ENCODE data around the gene ACOX3. TPM values are rescaled to one million over a fixed set of nuclear protein-coding genes. Genes with fewer than 3 reads are reported as not detected.

ACOX3 gene
- total RNA-seq, 1 donor from 2014 or later = 34.0 TPM

- Mint-ChIP-seq H3K4me1 (ENCODE audit: unreplicated experiment) (no peaks in the 10 kb centered on the region), H3K4me3 (no peak overlapping the region), H3K27me3 (no peaks in the 10 kb centered on the region), H3K36me3 (no peaks in the 10 kb centered on the region), H3K27ac (no peak overlapping the region), H3K9me3 (peaks cover 15% of the 10 kb centered on the region)
- no peak for TF ChIP-seq CTCF (conservative IDR thresholded peaks at IDR 0.05)
- no peak for DNase-seq (ENCODE audit: extremely low spot score, unreplicated experiment)
These were observed 104.7 kb downstream of the ACOX3 start for GRCh38 chr4:8335848-8336247.

- no peaks in the 10 kb centered on the region for H3K4me1 Mint-ChIP-seq (ENCODE audit: unreplicated experiment)
- DNase-seq (ENCODE audit: extremely low spot score, unreplicated experiment) = peak; percentile 51
- no peaks in the 10 kb centered on the region for H3K27me3 Mint-ChIP-seq
- no peak overlapping the region for H3K4me3 Mint-ChIP-seq
- H3K9me3 Mint-ChIP-seq = peaks cover 15% of the 10 kb centered on the region
- no peak overlapping the region for H3K27ac Mint-ChIP-seq
- H3K36me3 Mint-ChIP-seq = no peaks in the 10 kb centered on the region
- no peak for TF ChIP-seq CTCF (conservative IDR thresholded peaks at IDR 0.05)
These were observed 105.6 kb downstream of the ACOX3 start for GRCh38 chr4:8334786-8335460.

GRCh38 chr4:8333726-8334460, 106.6 kb downstream of the ACOX3 start:
- peaks cover 15% of the 10 kb centered on the region for H3K9me3 Mint-ChIP-seq
- H3K27me3 Mint-ChIP-seq = no peaks in the 10 kb centered on the region
- no peak overlapping the region for H3K4me3 Mint-ChIP-seq
- peak; percentile 52 for DNase-seq (ENCODE audit: extremely low spot score, unreplicated experiment)
- H3K4me1 Mint-ChIP-seq (ENCODE audit: unreplicated experiment) = no peaks in the 10 kb centered on the region
- TF ChIP-seq CTCF (conservative IDR thresholded peaks at IDR 0.05) = no peak
- H3K27ac Mint-ChIP-seq = no peak overlapping the region
- no peaks in the 10 kb centered on the region for H3K36me3 Mint-ChIP-seq

GRCh38 chr4:8332891-8333331, 107.6 kb downstream of the ACOX3 start:
- no peaks in the 10 kb centered on the region for H3K4me1 Mint-ChIP-seq (ENCODE audit: unreplicated experiment)
- peaks cover 10% of the 10 kb centered on the region for H3K9me3 Mint-ChIP-seq
- no peaks in the 10 kb centered on the region for H3K27me3 Mint-ChIP-seq
- DNase-seq (ENCODE audit: extremely low spot score, unreplicated experiment) = no peak
- H3K27ac Mint-ChIP-seq = no peak overlapping the region
- no peak for TF ChIP-seq CTCF (conservative IDR thresholded peaks at IDR 0.05)
- H3K36me3 Mint-ChIP-seq = no peaks in the 10 kb centered on the region
- H3K4me3 Mint-ChIP-seq = no peak overlapping the region

- no peak overlapping the region for H3K27ac Mint-ChIP-seq
- H3K36me3 Mint-ChIP-seq = no peaks in the 10 kb centered on the region
- H3K4me1 Mint-ChIP-seq (ENCODE audit: unreplicated experiment) = no peaks in the 10 kb centered on the region
These were observed 108.3 kb downstream of the ACOX3 start for GRCh38 chr4:8332038-8332857.

More at GRCh38 chr4:8332038-8332857, 108.3 kb downstream of the ACOX3 start:
- Mint-ChIP-seq H3K27me3 (no peaks in the 10 kb centered on the region), H3K4me3 (no peak overlapping the region), H3K9me3 (peaks cover 10% of the 10 kb centered on the region)
- no peak for DNase-seq (ENCODE audit: extremely low spot score, unreplicated experiment)
- no peak for TF ChIP-seq CTCF (conservative IDR thresholded peaks at IDR 0.05)
